GM15510 (cell line): ENCODE measurements around the gene PRKCZ.

Source experiments
- POLR2A ChIP-seq: IDR thresholded peaks from 3 replicates; pipeline ENCODE4 v1.6.1; 2011; ENCODE audit warnings: borderline replicate concordance; ENCODE audit not compliant: insufficient read length; ENCODE audit errors: extremely low read depth

Gene PRKCZ

DNA sequence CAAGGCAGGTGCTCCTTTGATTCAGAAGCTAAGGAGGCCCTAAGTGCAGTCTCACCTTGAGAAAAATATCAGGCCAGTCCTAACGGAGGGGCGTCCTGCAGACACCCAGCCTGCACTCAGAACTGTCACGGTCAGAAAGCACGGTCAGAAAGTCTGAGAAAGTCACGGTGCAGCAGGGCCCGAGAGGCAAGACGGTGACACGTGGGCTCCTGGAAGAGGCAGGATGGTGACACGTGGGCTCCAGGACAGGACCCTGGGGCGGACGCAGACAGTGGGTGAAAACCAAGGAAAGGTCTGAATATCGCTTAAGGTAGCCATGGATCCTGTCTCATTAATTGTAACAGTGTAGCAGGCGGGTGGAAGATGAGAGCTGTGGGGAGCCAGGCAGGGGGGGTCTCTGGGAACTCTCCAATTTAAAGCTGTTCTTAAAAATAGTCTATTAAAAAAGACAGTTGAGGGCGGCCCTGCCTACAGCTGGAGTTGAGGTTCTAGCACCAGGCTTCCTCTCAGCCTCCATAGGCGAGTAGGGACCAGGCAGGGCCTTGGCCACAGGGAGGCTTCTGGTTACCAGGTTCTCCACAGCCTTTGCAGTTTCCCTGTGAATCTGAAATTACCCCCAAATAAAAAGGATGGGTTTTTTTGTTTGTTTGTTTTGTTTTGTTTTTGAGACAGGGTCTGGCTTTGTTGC is 79.2 kb downstream of the PRKCZ start:
- no peak for TF ChIP-seq POLR2A

DNA sequence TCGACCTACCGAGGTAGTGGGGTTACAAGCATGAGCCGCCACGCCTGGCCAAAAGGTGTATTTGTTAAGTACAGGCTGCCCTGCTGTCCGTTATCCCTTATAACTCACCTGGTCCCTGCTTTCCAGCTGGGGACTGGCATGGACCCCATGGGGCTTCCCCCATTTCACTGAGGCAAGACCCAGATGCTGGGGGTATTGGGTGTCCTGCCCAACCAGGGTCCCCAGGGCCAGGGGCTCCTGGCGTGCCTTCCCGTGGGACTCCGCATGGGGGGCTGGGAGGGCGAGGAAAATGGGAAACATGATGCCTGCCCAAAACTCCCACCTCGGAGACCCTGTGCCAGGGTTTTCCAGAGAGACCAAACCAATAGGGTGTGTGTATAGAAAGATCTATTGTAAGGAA is 79.9 kb downstream of the PRKCZ start:
- TF ChIP-seq POLR2A = no peak

DNA sequence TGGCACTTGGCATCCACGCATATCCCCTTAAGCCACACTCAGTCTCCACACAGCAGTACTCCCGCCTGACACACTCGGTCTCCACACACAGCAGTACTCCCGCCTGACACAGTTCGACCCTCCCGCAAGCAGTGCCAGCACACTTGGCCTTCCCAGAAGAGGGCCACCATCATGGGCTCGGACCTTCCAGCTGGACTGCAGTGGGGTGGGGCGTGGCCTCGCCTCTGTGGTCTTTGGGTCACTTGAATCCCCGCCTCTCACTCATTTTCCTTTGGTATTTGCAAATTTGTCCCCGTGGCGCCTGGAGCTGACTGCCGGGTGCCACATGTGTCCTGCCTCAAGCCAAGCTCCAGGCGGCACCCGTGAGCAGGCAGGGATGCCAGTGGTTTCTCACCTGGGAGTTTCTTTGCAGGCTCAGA is 80.7 kb downstream of the PRKCZ start:
- TF ChIP-seq POLR2A = no peak

DNA sequence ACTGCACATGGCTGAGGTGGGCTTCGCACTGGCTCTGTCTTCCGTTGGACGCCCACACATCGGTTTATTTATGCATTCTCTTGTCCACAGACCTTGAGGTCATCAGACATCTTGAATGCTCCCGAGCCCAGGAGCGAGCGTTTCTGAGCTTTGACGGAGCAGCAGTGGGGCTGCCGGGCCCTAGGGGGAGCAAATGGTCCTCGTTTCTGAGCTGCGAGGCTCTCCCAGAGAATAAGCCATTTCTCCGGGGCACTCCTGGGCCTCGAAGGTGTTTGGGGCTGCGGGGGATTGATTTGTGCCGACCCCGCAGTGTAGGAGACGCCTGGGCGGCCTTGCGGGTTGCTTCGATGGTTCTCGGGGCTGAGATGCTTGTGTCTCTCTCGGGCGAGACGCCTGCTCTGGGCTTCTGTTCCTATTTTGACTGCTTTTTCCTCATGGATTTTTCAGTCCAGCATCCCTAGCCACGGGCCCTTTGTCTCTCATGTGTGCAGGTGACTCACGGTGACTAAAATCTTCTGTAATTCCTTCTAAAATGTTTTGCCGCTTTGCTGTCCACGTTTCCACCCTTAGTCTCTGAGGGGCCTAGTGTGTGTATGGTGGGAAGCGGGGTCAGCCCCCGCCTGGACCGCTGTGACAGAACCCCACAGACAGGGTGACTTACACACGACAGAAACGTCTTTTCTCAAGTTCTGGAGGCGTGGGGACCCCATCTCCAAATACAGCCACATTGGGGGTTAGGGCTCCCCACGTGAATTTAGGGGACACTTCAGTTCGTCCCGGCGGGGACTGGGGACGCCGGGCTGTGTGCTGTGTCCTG is 82.2 kb downstream of the PRKCZ start:
- TF ChIP-seq POLR2A = no peak

DNA sequence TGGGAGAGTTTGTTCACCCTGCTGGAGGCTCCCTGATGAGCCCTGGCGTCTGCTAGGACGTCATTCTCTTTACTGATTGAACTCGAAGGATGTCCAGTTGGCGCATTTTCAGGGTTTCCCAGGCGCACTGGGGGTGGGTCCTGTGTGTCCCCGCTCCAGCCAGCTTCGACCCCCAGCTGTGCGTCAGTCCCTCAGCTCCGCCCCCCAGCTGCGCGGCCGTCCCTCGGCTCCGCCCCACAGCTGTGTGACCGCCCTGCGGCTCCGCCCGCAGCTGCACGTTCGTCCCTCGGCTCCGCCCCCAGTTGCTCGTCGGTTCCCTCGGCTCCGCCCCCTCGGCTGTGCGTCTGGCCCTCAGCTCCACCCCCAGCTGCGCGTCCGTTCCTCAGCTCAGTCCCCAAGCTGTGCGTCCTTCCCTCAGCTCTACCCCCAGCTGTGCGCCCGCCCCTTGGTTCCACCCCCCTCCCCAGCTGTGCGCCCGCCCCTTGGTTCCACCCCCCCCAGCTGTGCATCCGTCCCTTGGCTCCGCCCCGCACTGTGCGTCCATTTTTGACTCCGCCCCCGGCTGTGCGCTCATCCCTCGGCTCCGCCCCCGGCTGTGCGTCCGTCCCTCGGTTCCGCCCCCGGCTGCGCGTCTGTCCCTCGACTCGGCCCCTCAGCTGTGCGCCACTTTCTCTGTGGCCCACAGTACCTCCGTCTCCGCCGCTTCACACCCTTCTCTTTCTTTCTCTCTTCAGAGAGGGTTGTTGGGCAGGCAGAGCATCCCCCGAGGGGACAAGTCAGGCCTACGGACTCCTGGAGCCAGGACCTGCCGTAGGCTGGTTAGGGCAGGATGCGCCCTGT is 83.0 kb downstream of the PRKCZ start:
- TF ChIP-seq POLR2A = no peak

DNA sequence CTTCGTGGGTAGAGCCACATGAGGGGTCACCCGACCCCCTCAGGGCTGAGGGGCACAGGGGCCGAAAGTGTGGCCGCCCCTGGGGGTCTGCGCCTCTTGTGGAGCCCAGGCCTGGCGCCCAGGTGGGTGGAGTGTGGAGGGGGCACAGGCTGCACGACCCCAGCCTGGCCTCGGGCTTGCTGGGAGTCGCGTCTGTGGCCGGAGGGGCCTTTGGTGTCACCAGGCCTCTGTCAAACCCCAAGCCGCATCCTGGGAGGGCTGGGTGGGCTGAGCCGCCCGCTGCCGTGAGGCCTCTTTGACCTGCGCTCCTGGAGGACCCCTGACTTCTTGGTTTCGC is 83.6 kb downstream of the PRKCZ start:
- no peak for TF ChIP-seq POLR2A

DNA sequence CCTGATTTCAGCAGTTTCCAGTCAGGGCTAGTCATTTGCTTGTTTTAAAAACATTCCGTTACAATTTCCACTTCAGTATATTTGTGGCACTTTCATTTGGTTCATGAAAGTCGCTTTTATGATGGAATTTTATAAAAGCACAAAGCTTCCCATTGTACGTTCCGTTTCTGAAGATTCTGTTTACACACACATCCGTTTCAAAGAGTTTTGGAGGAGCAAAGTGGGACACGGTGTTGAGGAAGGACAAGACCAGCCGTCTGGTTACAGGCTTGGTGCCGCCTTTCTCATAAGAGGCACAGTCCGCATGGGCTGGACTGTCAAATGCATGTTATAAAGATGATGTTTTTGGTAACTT is 84.0 kb downstream of the PRKCZ start:
- TF ChIP-seq POLR2A = no peak

DNA sequence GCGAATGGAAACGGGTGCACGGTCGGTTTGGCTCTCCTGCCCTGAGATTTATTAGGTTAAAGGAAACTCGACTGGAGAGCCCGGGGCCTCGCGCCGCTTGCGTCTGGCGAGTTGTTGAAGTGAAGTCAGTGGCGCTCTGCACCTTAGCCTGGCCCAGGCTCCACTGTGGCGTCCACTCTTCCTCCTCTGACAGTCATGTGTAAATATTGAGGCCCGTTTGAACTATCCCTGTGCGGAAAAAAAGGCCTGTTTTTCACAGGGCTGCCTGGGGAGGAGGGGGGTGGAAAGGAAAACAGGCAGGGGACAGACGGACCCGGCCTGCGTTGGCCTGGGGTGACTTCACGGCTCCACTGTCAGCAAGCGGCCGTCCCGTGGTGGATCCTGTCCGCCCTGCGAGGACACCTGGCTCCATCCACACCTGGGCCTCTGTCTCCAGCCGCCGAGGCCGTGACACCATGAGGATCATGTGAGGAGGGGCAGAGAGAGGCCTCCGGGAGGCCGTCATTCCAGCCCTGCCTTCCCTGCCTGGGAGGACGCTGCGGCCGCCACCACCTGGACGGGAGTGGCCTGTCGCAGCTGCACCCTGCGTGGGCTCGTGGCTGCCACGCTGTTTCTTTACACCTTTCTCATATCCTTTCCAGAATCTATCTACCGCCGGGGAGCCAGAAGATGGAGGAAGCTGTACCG is 84.6 kb downstream of the PRKCZ start:
- no peak for TF ChIP-seq POLR2A

DNA sequence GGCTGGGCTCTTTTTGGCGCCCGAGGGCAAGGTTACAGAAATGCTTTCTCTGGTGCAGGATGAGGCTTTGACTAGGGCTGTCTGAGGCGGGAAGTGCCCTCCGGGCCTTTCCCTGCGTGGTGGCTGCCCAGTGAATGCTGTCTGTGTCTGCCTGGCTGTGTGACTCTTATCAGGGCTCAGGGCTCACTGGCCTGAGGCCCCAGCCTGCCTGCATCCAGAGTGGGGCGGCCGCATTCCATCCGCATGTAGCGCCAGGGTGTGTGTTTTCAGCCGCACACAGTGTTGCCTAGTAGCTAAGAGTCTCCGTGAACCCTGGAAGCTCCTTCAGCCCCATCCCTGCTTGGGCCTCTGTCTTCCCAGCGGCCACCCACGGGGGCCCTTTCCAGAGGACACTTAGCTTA is 85.2 kb downstream of the PRKCZ start:
- TF ChIP-seq POLR2A = no peak

DNA sequence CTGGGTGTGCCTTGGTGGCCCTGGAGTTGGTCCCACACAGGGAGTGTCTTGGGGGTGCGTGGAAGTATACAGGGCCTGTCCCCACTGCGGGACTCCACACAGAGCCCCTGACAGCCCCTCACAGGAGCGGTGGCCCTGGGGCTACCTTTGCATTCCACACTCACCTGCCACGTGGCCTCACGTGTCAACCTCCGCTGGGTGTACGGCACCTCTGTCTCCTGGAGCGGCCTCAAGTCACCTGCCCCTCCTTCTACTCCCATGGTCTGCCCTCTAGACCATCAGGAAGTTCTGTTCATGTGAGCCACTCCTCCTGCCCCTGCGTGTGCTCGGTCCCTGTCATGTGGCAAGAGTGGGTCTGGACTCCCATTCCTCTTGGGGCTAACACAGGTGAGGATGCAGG is 85.7 kb downstream of the PRKCZ start:
- TF ChIP-seq POLR2A = no peak

DNA sequence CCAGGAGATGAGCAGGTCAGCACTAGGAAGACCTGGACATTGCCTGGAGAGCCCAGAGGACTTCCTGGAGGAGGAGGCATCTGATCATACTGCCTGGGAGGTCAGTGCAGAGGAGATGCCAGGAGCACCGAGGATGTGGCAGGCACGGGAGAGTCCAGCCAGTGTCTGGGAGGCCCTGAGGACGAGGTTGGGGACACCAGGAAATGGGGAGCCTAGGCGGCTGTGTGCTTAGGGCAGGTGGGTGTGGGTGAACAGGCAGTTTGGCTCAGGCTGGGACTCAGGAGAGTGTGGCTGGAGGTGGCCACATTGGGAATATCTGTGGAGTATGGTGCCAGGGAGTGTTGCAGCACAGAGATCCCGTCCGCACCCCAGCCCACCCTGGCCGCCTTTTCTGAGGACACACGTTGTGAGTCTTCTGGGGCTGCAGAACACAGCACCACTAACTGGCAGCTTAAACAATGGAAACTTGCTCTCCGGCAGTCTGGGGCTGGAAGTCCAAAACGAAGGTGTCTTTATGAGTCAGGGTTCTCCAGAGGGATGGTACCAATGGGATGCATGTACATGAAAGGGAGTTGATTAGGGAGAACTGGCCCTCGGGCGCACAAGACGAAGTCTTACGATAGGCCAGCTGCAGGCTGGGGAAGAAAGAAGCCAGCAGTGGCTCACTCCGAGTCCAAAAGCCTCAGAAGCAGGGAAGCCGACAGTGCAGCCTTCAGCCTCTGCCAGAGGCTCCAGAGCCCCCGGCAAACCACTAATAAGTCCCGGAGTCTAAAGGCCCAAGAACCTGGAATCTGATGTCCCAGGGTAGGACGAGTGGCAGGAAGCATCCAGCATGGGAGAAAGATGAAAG is 86.4 kb downstream of the PRKCZ start:
- no peak for TF ChIP-seq POLR2A

DNA sequence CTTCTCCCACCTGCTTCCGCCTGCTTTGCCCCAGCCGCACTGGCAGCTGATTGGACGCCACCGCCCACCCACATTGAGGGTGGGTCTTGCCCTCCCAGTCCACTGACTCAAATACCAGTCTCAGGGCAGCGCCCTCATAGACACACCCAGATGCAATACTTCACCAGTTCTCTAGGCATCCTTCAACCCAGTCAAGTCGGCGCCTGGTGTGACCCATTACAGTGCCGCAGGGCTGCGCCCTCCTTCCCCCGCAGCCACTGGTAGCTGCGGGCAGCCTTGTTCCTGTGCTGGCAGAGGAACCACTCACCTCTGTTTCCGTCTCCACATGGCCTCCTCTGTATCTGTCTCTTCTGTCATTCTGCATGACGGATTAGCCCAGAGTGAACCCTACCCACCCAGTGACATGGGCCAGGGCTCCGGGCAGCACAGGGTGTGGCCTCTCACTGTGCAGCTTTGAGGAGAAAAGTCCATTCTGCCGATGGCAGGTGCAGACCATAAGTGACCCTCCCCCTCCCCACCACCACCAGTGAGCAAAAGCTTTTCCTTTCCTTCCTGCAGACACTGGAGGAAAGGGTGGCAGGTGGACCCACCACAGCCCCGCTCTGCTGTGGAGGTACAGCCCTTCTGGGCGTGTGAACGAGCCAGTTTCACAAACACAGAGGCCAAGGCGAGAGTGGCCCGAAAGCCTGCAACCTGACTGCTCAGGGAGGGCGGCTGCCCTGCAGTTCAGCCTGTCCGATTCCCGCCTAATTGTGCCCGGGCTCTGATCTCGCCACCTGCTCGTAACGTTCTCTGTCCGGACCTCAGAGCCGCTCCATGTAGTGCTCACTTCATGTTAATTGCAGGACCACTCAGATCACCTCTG is 87.3 kb downstream of the PRKCZ start:
- no peak for TF ChIP-seq POLR2A

DNA sequence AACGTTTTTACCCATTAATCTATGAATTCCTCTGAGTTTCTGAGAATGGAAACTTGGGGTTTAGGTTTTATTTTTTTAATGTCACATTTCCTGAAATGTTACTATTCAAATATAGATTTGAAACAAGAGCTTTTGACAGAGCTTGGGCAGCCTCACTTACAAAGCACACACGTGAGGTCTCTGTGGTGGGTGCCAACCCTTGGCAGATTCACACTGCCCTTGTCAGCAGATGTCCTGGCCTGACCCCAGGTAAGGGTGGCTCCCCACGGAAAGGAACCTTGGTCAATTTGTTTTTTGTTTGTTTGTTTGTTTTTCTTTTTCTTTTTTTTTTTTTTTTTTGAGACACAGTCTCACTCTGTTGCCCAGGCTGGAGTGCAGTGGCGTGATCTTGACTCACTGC is 90.8 kb downstream of the PRKCZ start:
- TF ChIP-seq POLR2A = no peak
